ENCODE data around the gene CHST8.
"Not testable (repeated sequence)": the region's sequence is repeated elsewhere in the genome, so short reads cannot be mapped to it uniquely, and the experiment has no call there.

Gene CHST8

DNA sequence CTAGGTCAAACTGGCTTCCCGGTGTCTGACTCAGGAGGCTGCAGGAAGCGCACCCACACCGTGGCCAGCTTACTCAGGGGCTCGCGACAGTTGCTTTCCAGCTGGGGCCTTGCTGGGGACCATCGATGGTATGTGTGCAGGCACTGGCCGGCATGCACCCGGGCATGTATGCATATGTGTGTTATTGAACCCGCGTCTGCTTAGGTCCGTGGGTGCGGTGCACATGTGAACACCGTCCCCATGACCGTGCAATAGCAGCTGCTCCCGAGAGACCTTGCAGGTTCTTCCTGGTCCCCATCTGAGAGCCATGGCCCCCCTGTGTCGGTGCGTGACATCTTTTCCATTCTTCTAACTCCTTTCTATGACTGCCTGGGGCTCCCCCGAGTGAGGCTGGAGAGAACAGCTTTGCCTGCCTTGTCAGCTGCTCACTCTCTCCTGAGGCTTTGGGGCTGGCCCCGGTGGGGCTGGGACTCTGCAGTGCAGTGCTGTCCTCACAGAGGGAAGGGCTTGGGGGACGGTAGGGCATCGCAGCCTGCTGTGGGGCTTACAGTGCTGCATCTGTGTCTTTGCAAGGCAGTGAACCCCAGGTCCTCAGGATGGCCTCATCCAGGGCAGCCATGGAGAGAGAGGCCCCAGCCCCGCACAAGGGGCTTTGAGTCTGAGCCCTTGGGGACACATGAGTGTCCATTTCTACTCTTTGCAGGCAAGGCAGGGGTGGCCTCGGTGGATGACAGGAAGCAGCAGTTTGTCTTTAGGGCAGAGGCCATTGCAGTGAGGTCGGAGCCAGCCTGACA lies 65.1 kb downstream of the CHST8 start:
- Histone ChIP-seq H3K27me3 (ENCODE audit: insufficient read depth, low read length) (peaks cover 54% of the 10 kb centered on the region), H3K9me3 (ENCODE audit: low read length) (no peaks in the 10 kb centered on the region), H3K4me3 (ENCODE audit: low read length) (no peak overlapping the region), H3K36me3 (ENCODE audit: insufficient read depth, low read length) (no peaks in the 10 kb centered on the region), H2AFZ (ENCODE audit: low read depth, low read length) (no peak overlapping the region), H3K4me1 (ENCODE audit: insufficient read depth, low read length) (peaks cover 10% of the 10 kb centered on the region)

DNA sequence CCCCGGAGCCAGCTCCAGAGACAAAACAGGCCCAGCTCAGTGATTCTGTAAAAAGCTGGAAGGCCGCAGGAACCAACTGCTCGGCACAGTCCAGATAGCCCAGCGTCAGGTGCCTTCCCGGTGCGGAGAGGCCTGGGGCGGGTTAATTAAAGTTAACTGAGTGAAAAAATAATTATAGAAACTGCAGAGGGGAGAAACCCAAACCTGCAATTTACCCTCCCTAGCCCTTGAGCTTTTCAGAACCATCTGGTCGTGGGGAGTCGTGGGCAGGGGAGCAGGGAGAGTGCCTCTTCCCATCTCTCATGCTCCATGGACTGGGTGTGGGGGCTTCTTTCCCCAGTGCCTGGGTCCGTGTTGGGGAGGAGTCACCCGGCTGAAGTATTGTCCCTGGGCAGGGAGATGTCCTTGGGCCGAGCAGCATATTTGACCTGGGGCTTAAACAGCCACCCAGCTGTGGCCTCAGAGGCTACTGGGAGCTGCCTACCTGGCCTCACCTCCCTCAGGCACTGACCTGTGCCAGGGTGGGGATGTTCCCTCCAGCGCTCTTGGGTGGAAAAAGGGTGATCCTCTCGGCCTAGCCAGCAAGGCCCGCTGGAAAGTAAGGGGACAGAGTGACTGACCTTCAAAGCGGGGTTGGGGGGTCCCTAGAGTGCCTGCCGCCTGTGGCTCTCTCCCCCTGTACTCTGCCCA lies 65.9 kb downstream of the CHST8 start:
- no peak overlapping the region for H2AFZ ChIP-seq (ENCODE audit: low read depth, low read length)
- H3K9me3 ChIP-seq (ENCODE audit: low read length): no peaks in the 10 kb centered on the region
- peaks cover 10% of the 10 kb centered on the region for H3K4me1 ChIP-seq (ENCODE audit: insufficient read depth, low read length)
- no peak overlapping the region for H3K4me3 ChIP-seq (ENCODE audit: low read length)
- H3K27me3 ChIP-seq (ENCODE audit: insufficient read depth, low read length): peaks cover 50% of the 10 kb centered on the region
- H3K36me3 ChIP-seq (ENCODE audit: insufficient read depth, low read length): no peaks in the 10 kb centered on the region

DNA sequence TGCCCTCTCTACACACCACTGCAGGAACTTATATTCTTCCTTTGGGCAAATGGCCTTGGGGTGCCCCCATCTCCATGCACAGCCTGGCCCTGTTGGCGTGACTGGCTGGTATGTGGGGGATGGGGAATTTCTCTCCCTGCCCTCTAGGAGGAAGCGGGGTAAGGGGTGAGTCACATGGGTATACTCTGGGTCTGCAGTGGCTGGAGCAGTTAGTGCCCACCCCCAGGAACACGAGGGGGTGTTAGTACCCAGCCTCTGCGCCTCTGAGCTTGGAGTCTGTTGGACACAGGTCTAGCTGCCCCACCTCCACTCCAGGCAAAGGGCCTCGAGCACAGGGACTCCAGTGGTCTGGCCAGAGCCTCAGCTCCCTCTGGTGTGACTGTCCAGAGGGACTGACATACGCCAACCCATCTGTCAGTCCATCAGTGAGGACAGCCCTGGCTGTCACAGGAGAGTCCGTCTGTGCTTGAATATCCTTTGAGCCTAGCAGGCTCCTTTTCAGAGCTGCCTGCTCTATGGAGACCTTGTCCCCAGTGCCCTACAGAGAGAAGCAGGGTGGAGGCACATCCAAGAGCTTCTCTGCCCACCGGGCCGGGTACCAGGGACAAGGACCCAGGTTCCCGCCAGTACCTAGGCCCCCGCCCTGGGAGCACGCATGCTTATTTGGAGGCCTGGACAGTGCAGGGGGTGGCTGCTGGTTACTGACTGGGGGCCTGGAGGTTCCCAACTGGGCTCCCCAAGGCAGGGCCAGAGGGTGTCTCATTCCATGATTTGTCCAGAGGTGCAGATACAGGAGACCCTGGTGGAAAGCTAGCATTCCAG lies 66.6 kb downstream of the CHST8 start:
- H3K4me1 ChIP-seq (ENCODE audit: insufficient read depth, low read length): peaks cover 10% of the 10 kb centered on the region
- peaks cover 43% of the 10 kb centered on the region for H3K27me3 ChIP-seq (ENCODE audit: insufficient read depth, low read length)
- H3K36me3 ChIP-seq (ENCODE audit: insufficient read depth, low read length): no peaks in the 10 kb centered on the region
- H3K9me3 ChIP-seq (ENCODE audit: low read length): no peaks in the 10 kb centered on the region
- H2AFZ ChIP-seq (ENCODE audit: low read depth, low read length): no peak overlapping the region
- H3K4me3 ChIP-seq (ENCODE audit: low read length): no peak overlapping the region

DNA sequence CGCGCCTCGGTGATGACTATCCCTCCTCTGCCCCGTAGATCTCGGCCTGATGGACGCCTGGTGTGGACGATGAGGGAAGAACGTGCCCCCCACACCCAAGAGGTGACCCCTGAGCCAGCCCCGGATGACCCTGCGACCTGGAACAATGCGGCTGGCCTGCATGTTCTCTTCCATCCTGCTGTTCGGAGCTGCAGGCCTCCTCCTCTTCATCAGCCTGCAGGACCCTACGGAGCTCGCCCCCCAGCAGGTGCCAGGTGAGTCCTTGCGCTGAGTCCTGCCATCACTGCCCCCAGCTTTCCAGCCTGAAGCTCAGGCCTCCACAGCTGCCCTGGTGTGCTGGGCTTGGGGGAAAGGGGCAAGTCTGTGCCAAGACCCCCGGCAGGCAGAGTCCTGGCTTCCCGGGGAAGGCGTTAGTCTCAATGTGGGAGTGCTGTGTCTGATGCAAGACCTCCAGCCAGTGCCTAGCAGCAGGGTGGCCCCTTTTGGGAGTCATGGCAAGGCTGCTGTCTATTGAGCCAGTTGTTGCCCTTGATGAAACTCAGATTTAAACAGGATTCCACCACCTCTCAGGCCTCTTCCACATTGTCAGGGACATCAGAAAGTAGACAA lies 67.5 kb downstream of the CHST8 start:
- Histone ChIP-seq H3K4me1 (ENCODE audit: insufficient read depth, low read length) (peaks cover 10% of the 10 kb centered on the region), H3K4me3 (ENCODE audit: low read length) (no peak overlapping the region), H2AFZ (ENCODE audit: low read depth, low read length) (no peak overlapping the region)

DNA sequence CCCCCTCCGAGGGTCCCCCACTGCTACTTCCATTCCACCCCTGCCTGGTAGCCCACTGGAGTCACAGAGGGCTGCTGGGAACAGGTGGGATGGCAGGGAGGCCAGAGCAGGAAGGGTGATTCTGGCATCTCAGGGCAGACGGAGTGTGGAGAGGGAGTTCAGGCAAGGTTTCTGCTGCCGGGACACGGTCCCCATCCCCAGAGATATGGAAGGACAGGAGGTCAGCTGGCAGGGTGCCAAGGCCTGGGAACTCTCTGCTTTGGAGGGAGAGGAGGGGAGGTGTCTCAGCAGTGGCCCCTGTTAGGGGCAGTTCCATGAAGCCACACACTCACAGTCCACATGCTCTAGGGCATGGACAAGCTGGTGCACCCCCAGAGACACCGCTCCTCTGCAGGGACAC lies 68.1 kb downstream of the CHST8 start:
- no peaks in the 10 kb centered on the region for H3K9me3 ChIP-seq (ENCODE audit: low read length)

More for the DNA sequence above, 67.5 kb downstream of the CHST8 start:
- H3K9me3 ChIP-seq (ENCODE audit: low read length): no peaks in the 10 kb centered on the region
- H3K36me3 ChIP-seq (ENCODE audit: insufficient read depth, low read length): no peaks in the 10 kb centered on the region
- peaks cover 35% of the 10 kb centered on the region for H3K27me3 ChIP-seq (ENCODE audit: insufficient read depth, low read length)

DNA sequence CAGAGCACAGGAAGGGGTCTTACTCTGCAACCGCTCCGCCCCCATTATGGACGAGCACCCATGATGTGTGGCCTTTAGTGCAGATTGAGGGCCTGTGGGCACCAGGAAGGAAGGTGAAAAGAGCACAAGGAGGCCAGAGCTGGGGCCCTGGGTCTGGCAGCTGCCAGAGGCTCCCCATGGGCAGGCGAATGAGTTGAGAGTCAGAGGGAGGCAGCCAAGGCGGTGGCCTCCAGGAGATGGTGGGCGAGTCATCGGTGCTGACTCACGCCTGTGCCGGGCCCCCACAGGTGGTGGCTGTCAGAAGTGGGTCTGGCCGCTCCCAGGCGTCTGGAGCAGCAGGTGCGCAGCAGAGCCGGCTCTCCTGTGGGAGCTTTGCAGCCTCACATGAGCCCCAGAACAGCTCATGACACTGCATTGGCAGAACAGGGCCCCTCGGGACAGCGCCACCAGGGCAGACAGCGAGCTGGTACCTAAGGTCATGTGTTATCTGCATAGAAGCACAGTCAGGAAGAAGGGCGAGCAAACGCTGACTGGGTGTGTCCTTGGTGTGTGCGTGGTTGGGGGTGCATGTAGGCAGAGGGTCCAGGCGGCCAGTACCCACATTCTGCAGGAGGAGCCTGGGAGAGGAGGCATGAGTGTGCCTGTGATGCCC lies 68.8 kb downstream of the CHST8 start:
- H3K9me3 ChIP-seq (ENCODE audit: low read length): no peaks in the 10 kb centered on the region
- peaks cover 25% of the 10 kb centered on the region for H3K27me3 ChIP-seq (ENCODE audit: insufficient read depth, low read length)
- no peak overlapping the region for H3K4me3 ChIP-seq (ENCODE audit: low read length)
- no peaks in the 10 kb centered on the region for H3K36me3 ChIP-seq (ENCODE audit: insufficient read depth, low read length)
- peaks cover 4% of the 10 kb centered on the region for H3K4me1 ChIP-seq (ENCODE audit: insufficient read depth, low read length)
- H2AFZ ChIP-seq (ENCODE audit: low read depth, low read length): no peak overlapping the region

More for the DNA sequence above, 68.1 kb downstream of the CHST8 start:
- Histone ChIP-seq H3K4me3 (ENCODE audit: low read length) (no peak overlapping the region), H3K36me3 (ENCODE audit: insufficient read depth, low read length) (no peaks in the 10 kb centered on the region), H3K27me3 (ENCODE audit: insufficient read depth, low read length) (peaks cover 31% of the 10 kb centered on the region), H2AFZ (ENCODE audit: low read depth, low read length) (no peak overlapping the region), H3K4me1 (ENCODE audit: insufficient read depth, low read length) (peaks cover 5% of the 10 kb centered on the region)

DNA sequence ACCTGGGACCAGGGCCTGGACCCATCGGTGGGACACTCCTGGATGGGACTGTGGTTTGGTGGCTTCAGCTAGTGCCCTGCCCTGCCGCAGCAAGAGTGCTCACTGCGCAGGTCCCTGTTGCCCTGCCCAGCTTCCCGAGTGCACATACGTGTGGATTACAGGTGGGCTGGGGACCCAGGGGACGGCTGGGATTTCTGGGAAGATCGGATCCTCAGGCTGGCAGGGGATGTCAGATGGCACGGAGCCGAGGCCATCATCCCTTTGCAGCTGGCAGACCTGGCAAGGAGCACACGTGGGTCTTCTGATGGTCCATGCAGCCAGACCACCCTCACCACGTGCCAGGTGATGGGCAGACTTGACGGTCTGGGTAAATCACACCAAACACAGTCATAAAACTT lies 69.3 kb downstream of the CHST8 start:
- H2AFZ ChIP-seq (ENCODE audit: low read depth, low read length): no peak overlapping the region
- no peaks in the 10 kb centered on the region for H3K4me1 ChIP-seq (ENCODE audit: insufficient read depth, low read length)
- H3K36me3 ChIP-seq (ENCODE audit: insufficient read depth, low read length): no peaks in the 10 kb centered on the region
- H3K27me3 ChIP-seq (ENCODE audit: insufficient read depth, low read length): peaks cover 20% of the 10 kb centered on the region
- no peaks in the 10 kb centered on the region for H3K9me3 ChIP-seq (ENCODE audit: low read length)
- no peak overlapping the region for H3K4me3 ChIP-seq (ENCODE audit: low read length)

DNA sequence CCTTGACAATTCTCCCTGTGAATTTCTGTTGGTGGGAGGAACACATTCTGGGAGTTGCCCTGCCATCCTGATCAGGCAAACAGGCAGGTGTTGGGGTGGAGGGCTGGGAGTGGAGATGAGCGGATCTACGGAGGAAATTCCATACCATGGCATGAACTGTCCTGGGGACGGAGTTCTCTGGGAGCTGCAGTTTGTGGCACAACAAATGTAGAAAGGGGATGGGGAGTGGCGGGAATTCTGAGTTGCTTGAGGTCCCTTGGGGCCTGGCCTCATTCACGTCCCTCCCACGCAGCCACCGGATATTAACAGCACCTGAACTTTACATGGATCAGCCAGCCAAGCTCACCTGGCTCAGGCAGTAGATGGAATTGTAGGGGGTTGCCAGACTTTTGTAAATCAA lies 70.0 kb downstream of the CHST8 start:
- no peaks in the 10 kb centered on the region for H3K9me3 ChIP-seq (ENCODE audit: low read length)
- H3K4me1 ChIP-seq (ENCODE audit: insufficient read depth, low read length): no peaks in the 10 kb centered on the region
- H3K27me3 ChIP-seq (ENCODE audit: insufficient read depth, low read length): peaks cover 13% of the 10 kb centered on the region
- no peaks in the 10 kb centered on the region for H3K36me3 ChIP-seq (ENCODE audit: insufficient read depth, low read length)
- H3K4me3 ChIP-seq (ENCODE audit: low read length): no peak overlapping the region
- H2AFZ ChIP-seq (ENCODE audit: low read depth, low read length): no peak overlapping the region

DNA sequence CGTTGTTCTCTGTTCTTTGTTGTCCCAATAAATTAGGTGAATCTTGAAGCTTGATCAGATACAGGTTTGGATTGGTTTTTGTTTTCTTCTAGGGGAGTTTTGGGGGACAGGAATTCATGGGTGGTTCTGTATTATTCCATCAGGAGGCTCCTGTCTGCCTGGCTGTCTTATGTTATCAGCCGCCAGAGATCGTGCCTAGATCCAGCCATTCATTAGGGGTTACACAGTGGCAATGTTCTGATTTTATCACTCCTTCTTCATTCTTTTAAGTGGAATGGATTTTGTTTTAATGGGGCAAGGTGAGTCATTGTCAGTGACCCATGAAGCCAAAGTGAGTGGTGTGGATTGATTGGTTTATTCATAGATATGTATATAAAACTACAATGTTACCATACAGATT lies 71.9 kb downstream of the CHST8 start:
- H2AFZ ChIP-seq (ENCODE audit: low read depth, low read length): no peak overlapping the region
- H3K4me1 ChIP-seq (ENCODE audit: insufficient read depth, low read length): no peaks in the 10 kb centered on the region
- H3K27me3 ChIP-seq (ENCODE audit: insufficient read depth, low read length): no peaks in the 10 kb centered on the region
- no peaks in the 10 kb centered on the region for H3K9me3 ChIP-seq (ENCODE audit: low read length)
- H3K36me3 ChIP-seq (ENCODE audit: insufficient read depth, low read length): no peaks in the 10 kb centered on the region
- H3K4me3 ChIP-seq (ENCODE audit: low read length): no peak overlapping the region

DNA sequence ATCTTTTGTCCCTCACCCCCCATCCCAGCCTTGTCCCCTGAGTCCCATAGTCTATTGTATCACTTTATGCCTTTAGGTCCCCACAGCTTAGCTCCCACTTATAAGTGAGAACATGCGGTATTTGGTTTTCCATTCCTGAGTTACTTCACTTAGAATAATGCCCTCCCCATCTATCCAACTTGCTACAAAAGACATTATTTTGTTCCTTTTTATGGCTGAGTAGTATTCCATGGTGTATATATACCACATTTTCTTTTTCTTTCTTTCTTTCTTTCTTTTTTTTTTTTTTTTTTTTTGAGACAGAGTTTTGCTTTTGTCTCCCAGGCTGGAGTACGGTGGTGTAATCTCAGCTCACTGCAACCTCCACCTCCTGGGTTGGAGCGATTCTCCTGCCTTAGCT lies 73.8 kb downstream of the CHST8 start:
- H3K36me3 ChIP-seq (ENCODE audit: insufficient read depth, low read length); H3K4me1 ChIP-seq (ENCODE audit: insufficient read depth, low read length); H3K4me3 ChIP-seq (ENCODE audit: low read length); H2AFZ ChIP-seq (ENCODE audit: low read depth, low read length); H3K27me3 ChIP-seq (ENCODE audit: insufficient read depth, low read length); H3K9me3 ChIP-seq (ENCODE audit: low read length): not testable (repeated sequence)

DNA sequence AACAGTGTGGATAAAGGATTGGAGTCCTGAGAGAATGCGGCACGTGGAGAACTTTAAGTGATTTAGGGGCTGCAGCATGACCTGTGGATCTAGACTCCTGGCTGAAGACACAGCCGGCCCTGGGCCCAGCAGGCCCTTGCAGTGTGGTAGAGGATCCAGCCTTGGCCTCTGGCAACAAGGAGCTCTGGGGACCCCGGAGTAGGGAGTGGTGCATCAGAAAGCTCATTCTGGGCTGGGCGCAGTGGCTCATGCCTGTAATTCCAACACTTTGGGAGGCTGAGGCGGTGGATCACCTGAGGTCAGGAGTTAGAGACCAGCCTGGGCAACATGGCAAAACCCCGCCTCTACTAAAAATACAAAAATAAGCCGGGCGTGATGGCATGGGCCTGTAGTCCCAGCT lies 76.0 kb downstream of the CHST8 start:
- Histone ChIP-seq H3K27me3 (ENCODE audit: insufficient read depth, low read length) (peaks cover 8% of the 10 kb centered on the region), H3K9me3 (ENCODE audit: low read length) (no peaks in the 10 kb centered on the region), H3K4me3 (ENCODE audit: low read length) (no peak overlapping the region), H3K4me1 (ENCODE audit: insufficient read depth, low read length) (no peaks in the 10 kb centered on the region), H3K36me3 (ENCODE audit: insufficient read depth, low read length) (no peaks in the 10 kb centered on the region), H2AFZ (ENCODE audit: low read depth, low read length) (no peak overlapping the region)

DNA sequence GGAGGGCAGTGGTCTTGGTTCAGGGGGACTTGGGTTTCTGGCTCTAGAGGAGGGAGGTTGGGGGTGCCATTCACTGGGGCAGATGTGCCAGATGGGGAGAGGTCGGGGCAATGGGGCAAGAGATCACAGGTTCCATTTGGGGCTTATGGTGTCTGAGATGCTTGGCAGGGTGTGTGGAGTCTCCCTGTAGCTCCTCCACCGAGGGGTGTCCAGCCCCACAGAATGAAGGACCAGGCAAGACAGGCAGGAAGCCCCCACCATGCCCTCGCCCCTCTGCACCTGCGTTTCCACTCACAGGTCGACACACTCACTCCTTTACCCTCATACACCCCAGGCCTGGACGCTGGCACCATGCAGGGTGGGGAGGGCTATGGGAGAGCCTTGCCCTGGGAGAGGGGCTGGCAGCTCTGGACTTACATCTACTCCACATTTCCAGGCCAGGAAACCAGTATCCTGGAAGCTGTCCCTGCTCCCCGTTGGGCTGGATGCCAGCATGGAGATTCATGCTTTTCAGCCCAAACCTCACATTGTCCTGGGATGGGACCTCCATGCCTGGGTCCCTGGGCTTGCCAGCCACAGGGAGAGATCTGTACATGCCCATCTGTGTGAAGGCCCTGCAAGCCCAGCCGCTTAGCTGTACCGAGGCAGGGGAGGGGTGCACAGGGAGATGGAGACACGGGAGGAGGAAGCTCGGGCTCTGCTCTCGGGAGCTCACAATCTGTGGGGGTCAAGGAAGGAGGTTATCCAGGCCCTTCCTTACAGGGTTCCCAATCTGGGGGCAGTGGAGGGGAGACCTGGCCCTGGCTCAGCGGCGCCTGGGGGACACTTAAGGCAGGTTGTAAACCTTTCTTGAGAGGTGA lies 77.1 kb downstream of the CHST8 start:
- H3K36me3 ChIP-seq (ENCODE audit: insufficient read depth, low read length): no peaks in the 10 kb centered on the region
- H3K9me3 ChIP-seq (ENCODE audit: low read length): no peaks in the 10 kb centered on the region
- H3K27me3 ChIP-seq (ENCODE audit: insufficient read depth, low read length): peaks cover 13% of the 10 kb centered on the region
- H3K4me1 ChIP-seq (ENCODE audit: insufficient read depth, low read length): no peaks in the 10 kb centered on the region
- no peak overlapping the region for H3K4me3 ChIP-seq (ENCODE audit: low read length)
- H2AFZ ChIP-seq (ENCODE audit: low read depth, low read length): no peak overlapping the region

All from neuron (in vitro differentiated cells).